SKM-1 (cell line): ENCODE data around the gene CD99.
"Not testable (repeated sequence)": the region's sequence is repeated elsewhere in the genome, so short reads cannot be mapped to it uniquely, and the experiment has no call there.

ENCODE experiments used
- DNase-seq: peaks from one replicate; lab custom pipeline; 2025; ENCODE audit not compliant: unreplicated experiment; lab: John Stamatoyannopoulos, UW

CD99 gene

GRCh38 chrX:2766906-2767305 is 75.8 kb downstream of the CD99 start:
- no peak for DNase-seq

- no peak for DNase-seq
Measured at GRCh38 chrX:2767631-2768455, 76.7 kb downstream of the CD99 start.

GRCh38 chrX:2769615-2770014 is 78.5 kb downstream of the CD99 start:
- DNase-seq, result no peak

GRCh38 chrX:2773166-2774055 is 82.3 kb downstream of the CD99 start:
- not testable (repeated sequence) for DNase-seq

- DNase-seq, result no peak
Measured at GRCh38 chrX:2774057-2774456, 83.0 kb downstream of the CD99 start.

- no peak for DNase-seq
Measured at GRCh38 chrX:2774776-2775175, 83.7 kb downstream of the CD99 start.

- DNase-seq, result not testable (repeated sequence)
Measured at GRCh38 chrX:2780472-2781225, 89.6 kb downstream of the CD99 start.

- no peak for DNase-seq
Measured at GRCh38 chrX:2781226-2781571, 90.1 kb downstream of the CD99 start.

- DNase-seq, result no peak
Measured at GRCh38 chrX:2781698-2782097, 90.6 kb downstream of the CD99 start.

- no peak for DNase-seq
Measured at GRCh38 chrX:2782171-2782570, 91.1 kb downstream of the CD99 start.

GRCh38 chrX:2782778-2783177 is 91.7 kb downstream of the CD99 start:
- no peak for DNase-seq

GRCh38 chrX:2784026-2784425 is 92.9 kb downstream of the CD99 start:
- DNase-seq, result no peak

GRCh38 chrX:2785538-2785937 is 94.4 kb downstream of the CD99 start:
- no peak for DNase-seq

GRCh38 chrX:2788980-2789379 is 97.9 kb downstream of the CD99 start:
- DNase-seq, result no peak

GRCh38 chrX:2789569-2789968 is 98.5 kb downstream of the CD99 start:
- DNase-seq, result no peak
